Transverse colon (tissue), 4 donors: ENCODE measurements around the gene PLCZ1.

Source experiments
- CTCF ChIP-seq, 5 experiments: fragments of 200-600 bp in 3 of 5; fragments of 450-650 bp in 2 of 5; sonication (generic) in 3 of 5; IDR thresholded peaks; 1 replicate in 2 of 5; 2 replicates in 3 of 5; pipeline ENCODE4 v1.5.1; 2016 to 2017; ENCODE audit warnings: antibody characterized with exemption in 5 of 5, inconsistent platforms in 3 of 5, mild to moderate bottlenecking in 2 of 5, moderate library complexity in 1 of 5
- EP300 ChIP-seq: sonication (generic); formaldehyde crosslinking; IDR thresholded peaks from one replicate; pipeline ENCODE4 v1.6.1; 2017; ENCODE audit warnings: antibody characterized with exemption, low read depth
- POLR2A ChIP-seq: fragments of 450-650 bp; IDR thresholded peaks from one replicate; pipeline ENCODE4 v1.6.1; 2016; ENCODE audit warnings: antibody characterized with exemption, mild to moderate bottlenecking, moderate library complexity
- POLR2AphosphoS5 ChIP-seq, 3 donors: sonication (generic); formaldehyde crosslinking; IDR thresholded peaks; one replicate each; pipeline ENCODE4 v1.6.1; 2016; ENCODE audit warnings: antibody characterized with exemption in 3 of 3

GRCh38 chr12:18653465-18653864 is 84.3 kb downstream of the PLCZ1 start:
- no peak for TF ChIP-seq CTCF (IDR thresholded peaks at IDR 0.05)
- TF ChIP-seq POLR2A, result no peak
- no peak for TF ChIP-seq POLR2AphosphoS5 (IDR thresholded peaks at IDR 0.05)
- no peak for TF ChIP-seq EP300
